ENCODE data around the gene HAP1. TPM values are rescaled to one million over a fixed set of nuclear protein-coding genes. Genes with fewer than 3 reads are reported as not detected.
"Not testable (repeated sequence)": the region's sequence is repeated elsewhere in the genome, so short reads cannot be mapped to it uniquely, and the experiment has no call there.

Gene HAP1
- polyA plus RNA-seq, 6 donors from 2014 or later = not detected

GRCh38 chr17:41678411-41678906 lies 56.0 kb downstream of the HAP1 start:
- H3K27me3 Mint-ChIP-seq = no peaks in the 10 kb centered on the region
- H3K4me1 Mint-ChIP-seq = peaks cover 40 to 56% (median 44%) of the 10 kb centered on the region in 3 donors
- peaks cover 0 to 4% of the 10 kb centered on the region in 2 donors for H3K36me3 Mint-ChIP-seq
- peak overlapping the region; percentile 74 to 95 (median 90) for H3K27ac Mint-ChIP-seq
- peak overlapping the region; percentile 71 to 93 (median 84) for H3K4me3 Mint-ChIP-seq
- ATAC-seq (ENCODE audit: low read depth in 2 of 2) (no peak), DNase-seq (no peak)
- peaks cover 0 to 5% (median 3%) of the 10 kb centered on the region in 7 donors for H3K9me3 Mint-ChIP-seq

DNA sequence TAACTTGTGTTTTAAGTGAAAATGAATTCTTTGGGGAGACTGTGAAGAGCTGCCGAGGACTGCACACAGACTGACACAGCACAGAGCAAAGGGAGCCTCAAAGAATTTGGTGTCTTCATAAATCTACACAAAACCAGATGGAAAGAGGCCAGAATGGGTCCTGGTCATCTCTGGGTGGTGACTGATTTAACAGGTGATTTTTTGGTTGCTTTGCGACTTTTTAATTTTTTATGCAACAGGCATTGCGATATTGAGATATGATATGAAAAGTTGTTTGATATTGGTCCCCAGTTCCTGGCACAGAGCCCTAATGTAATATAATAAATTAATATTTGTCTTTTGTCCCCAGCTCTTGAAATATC lies 58.4 kb downstream of the HAP1 start:
- peak overlapping the region in 7 of 8 donors; percentile 71 to 93 (median 87) for H3K4me3 Mint-ChIP-seq
- ATAC-seq (ENCODE audit: low read depth in 2 of 2) = no peak

GRCh38 chr17:41675157-41676057 lies 59.0 kb downstream of the HAP1 start:
- H3K4me1 Mint-ChIP-seq = peaks cover 36 to 50% (median 41%) of the 10 kb centered on the region in 3 donors
- H3K36me3 Mint-ChIP-seq, H3K9me3 Mint-ChIP-seq: not testable (repeated sequence)

More for the DNA sequence above, 58.4 kb downstream of the HAP1 start:
- DNase-seq = no peak
- Mint-ChIP-seq H3K4me1 (peaks cover 36 to 49% (median 41%) of the 10 kb centered on the region in 3 donors), H3K9me3 (peaks cover 0 to 5% (median 3%) of the 10 kb centered on the region in 7 donors), H3K27ac (peak overlapping the region; percentile 88 to 99 (median 99)), H3K27me3 (no peaks in the 10 kb centered on the region), H3K36me3 (peaks cover 0 to 4% of the 10 kb centered on the region in 2 donors)

More at GRCh38 chr17:41675157-41676057, 59.0 kb downstream of the HAP1 start:
- H3K27ac Mint-ChIP-seq = peak overlapping the region; percentile 84 to 99 (median 98)
- not testable (repeated sequence) for DNase-seq; H3K27me3 Mint-ChIP-seq; ATAC-seq (ENCODE audit: low read depth in 2 of 2)
- H3K4me3 Mint-ChIP-seq = peak overlapping the region in 6 of 8 donors; percentile 57 to 93 (median 79)

Other genes with a start within 250 kb of the HAP1 start
- not detected for gene KRT36, start 244.7 kb downstream of the HAP1 start, polyA plus RNA-seq (ENCODE audit: low read depth in 6 of 6)
- not detected for gene KRT13, start 229.0 kb downstream of the HAP1 start, polyA plus RNA-seq (ENCODE audit: low read depth in 6 of 6)
- not detected for gene KRT15, start 215.8 kb downstream of the HAP1 start, polyA plus RNA-seq (ENCODE audit: low read depth in 6 of 6)
- gene KRT19, start 206.3 kb downstream of the HAP1 start, polyA plus RNA-seq (ENCODE audit: low read depth in 6 of 6) = not detected
- not detected for gene KRT9, start 162.6 kb downstream of the HAP1 start, polyA plus RNA-seq (ENCODE audit: low read depth in 6 of 6)
- gene KRT14, start 147.7 kb downstream of the HAP1 start, polyA plus RNA-seq (ENCODE audit: low read depth in 6 of 6) = not detected
- gene KRT16, start 121.9 kb downstream of the HAP1 start, polyA plus RNA-seq (ENCODE audit: low read depth in 6 of 6) = not detected
- not detected for gene KRT17, start 110.1 kb downstream of the HAP1 start, polyA plus RNA-seq (ENCODE audit: low read depth in 6 of 6)
- 1,000 to 10,000 TPM; 1,122 to 1,685 (median 1,504) TPM for gene EIF1, start 45.8 kb downstream of the HAP1 start, polyA plus RNA-seq (ENCODE audit: low read depth in 6 of 6)
- not detected for gene GAST, start 22.3 kb downstream of the HAP1 start, polyA plus RNA-seq (ENCODE audit: low read depth in 6 of 6)
- gene JUP, start 52.1 kb upstream of the HAP1 start, polyA plus RNA-seq (ENCODE audit: low read depth in 6 of 6) = 100 to 1,000 TPM in 2 of 6 donors, 10 to 100 TPM in 4; 32.9 to 123 (median 51.0) TPM
- gene P3H4, start 77.3 kb upstream of the HAP1 start, polyA plus RNA-seq (ENCODE audit: low read depth in 6 of 6) = 1 to 10 TPM in 2 of 6 donors, under 1 TPM in 4; 0.39 to 2.9 (median 0.87) TPM
- not detected for gene FKBP10, start 78.4 kb upstream of the HAP1 start, polyA plus RNA-seq (ENCODE audit: low read depth in 6 of 6)
- 10 to 100 TPM; 28.9 to 49.8 (median 37.8) TPM for gene NT5C3B, start 101.6 kb upstream of the HAP1 start, polyA plus RNA-seq (ENCODE audit: low read depth in 6 of 6)
- gene KLHL10, start 103.2 kb upstream of the HAP1 start, polyA plus RNA-seq (ENCODE audit: low read depth in 6 of 6) = not detected
- 1 to 10 TPM; 3.6 to 9.8 (median 6.7) TPM for gene KLHL11, start 130.8 kb upstream of the HAP1 start, polyA plus RNA-seq (ENCODE audit: low read depth in 6 of 6)
- 10 to 100 TPM; 34.0 to 63.5 (median 49.8) TPM for gene ACLY, start 184.3 kb upstream of the HAP1 start, polyA plus RNA-seq (ENCODE audit: low read depth in 6 of 6)
- under 1 TPM in 4 of 6 donors, not detected in 2; 0.17 to 0.60 (median 0.37) TPM for gene ODAD4, start 196.0 kb upstream of the HAP1 start, polyA plus RNA-seq (ENCODE audit: low read depth in 6 of 6)
- 10 to 100 TPM; 27.5 to 42.4 (median 34.8) TPM for gene CNP, start 232.2 kb upstream of the HAP1 start, polyA plus RNA-seq (ENCODE audit: low read depth in 6 of 6)